CD8-positive, alpha-beta memory T cell (primary cell): ENCODE data around the gene BLOC1S1. TPM values are rescaled to one million over a fixed set of nuclear protein-coding genes. Genes with fewer than 3 reads are reported as not detected.

Experiments
- CTCF ChIA-PET: fragments of 350-600 bp; sonication (Branson Sonifier 250); formaldehyde crosslinking; loops from one replicate; lab custom pipeline; 2021; ENCODE audit warnings: antibody characterized with exemption; lab: Charles Lee
- POLR2A ChIA-PET: fragments of 350-600 bp; sonication (Branson Sonifier 250); formaldehyde crosslinking; loops from one replicate; lab custom pipeline; 2021; ENCODE audit warnings: antibody characterized with exemption; lab: Charles Lee
- DNase-seq, 5 donors: peaks; one replicate each; pipeline versions ENCODE4 v3.0.0 to v3.0.0-alpha.2; 2020 to 2022; ENCODE audit warnings: mixed read lengths in 1 of 5
- H3K27ac ChIP-seq: one replicate; pipeline ENCODE4 v1.7.0; 2013; ENCODE audit warnings: low read depth, mild to moderate bottlenecking, low read length, moderate library complexity
- H3K27me3 ChIP-seq: 2 replicates; pipeline ENCODE4 v1.7.0; 2013; ENCODE audit warnings: low read length, mild to moderate bottlenecking; ENCODE audit not compliant: insufficient read depth, poor library complexity, severe bottlenecking
- H3K36me3 ChIP-seq: 2 replicates; pipeline ENCODE4 v1.7.0; 2013; ENCODE audit warnings: mild to moderate bottlenecking, low read length, moderate library complexity; ENCODE audit not compliant: insufficient read depth
- H3K4me1 ChIP-seq: 2 replicates; pipeline ENCODE4 v1.7.0; 2013; ENCODE audit warnings: mild to moderate bottlenecking, low read length, moderate library complexity; ENCODE audit not compliant: insufficient read depth
- H3K4me3 ChIP-seq: 2 replicates; pipeline ENCODE4 v1.7.0; 2013; ENCODE audit warnings: mild to moderate bottlenecking, low read length
- H3K9me3 ChIP-seq: 2 replicates; pipeline ENCODE4 v1.7.0; 2013; ENCODE audit warnings: mild to moderate bottlenecking, low read length
- H3K27ac Mint-ChIP-seq, 8 donors: one replicate each; pipeline ENCODE4 v1.8.0; 2020 to 2021; ENCODE audit warnings: mixed read lengths in 8 of 8, mild to moderate bottlenecking in 6 of 8, inconsistent platforms in 3 of 8, moderate library complexity in 3 of 8
- H3K27me3 Mint-ChIP-seq, 2 donors: one replicate each; pipeline ENCODE4 v1.8.0; 2020 to 2021; ENCODE audit warnings: mixed read lengths in 2 of 2, mild to moderate bottlenecking in 1 of 2, moderate library complexity in 1 of 2
- H3K36me3 Mint-ChIP-seq, 3 donors: one replicate each; pipeline ENCODE4 v1.8.0; 2020 to 2021; ENCODE audit warnings: mixed read lengths in 3 of 3, inconsistent platforms in 1 of 3, mild to moderate bottlenecking in 1 of 3
- H3K4me1 Mint-ChIP-seq, 3 donors: one replicate each; pipeline ENCODE4 v1.8.0; 2020 to 2021; ENCODE audit warnings: mixed read lengths in 3 of 3, inconsistent platforms in 1 of 3, mild to moderate bottlenecking in 1 of 3
- H3K4me3 Mint-ChIP-seq, 7 donors: one replicate each; pipeline ENCODE4 v1.8.0; 2020 to 2021; ENCODE audit warnings: mixed read lengths in 7 of 7, mild to moderate bottlenecking in 6 of 7, moderate library complexity in 4 of 7, inconsistent platforms in 2 of 7
- H3K9me3 Mint-ChIP-seq, 5 donors: one replicate each; pipeline ENCODE4 v1.8.0; 2020 to 2022; ENCODE audit warnings: mixed read lengths in 5 of 5, mild to moderate bottlenecking in 3 of 5, moderate library complexity in 2 of 5, inconsistent platforms in 1 of 5
- polyA plus RNA-seq: library from polyadenylated mRNA; unstranded; fragments of 300-500 nt; fragmentation: Illumina TruSeq; gene quantifications from one replicate; pipeline ENCODE4 v1.2.3, GENCODE V29; 2021
- total RNA-seq, 2 experiments: library from RNA; stranded (reverse); gene quantifications; one replicate each; pipeline ENCODE4 v1.2.3, GENCODE V29; 2021

BLOC1S1 gene
- total and polyA plus RNA-seq, 3 experiments from 2014 or later = 90.2 to 110 (median 97.5) TPM

DNA sequence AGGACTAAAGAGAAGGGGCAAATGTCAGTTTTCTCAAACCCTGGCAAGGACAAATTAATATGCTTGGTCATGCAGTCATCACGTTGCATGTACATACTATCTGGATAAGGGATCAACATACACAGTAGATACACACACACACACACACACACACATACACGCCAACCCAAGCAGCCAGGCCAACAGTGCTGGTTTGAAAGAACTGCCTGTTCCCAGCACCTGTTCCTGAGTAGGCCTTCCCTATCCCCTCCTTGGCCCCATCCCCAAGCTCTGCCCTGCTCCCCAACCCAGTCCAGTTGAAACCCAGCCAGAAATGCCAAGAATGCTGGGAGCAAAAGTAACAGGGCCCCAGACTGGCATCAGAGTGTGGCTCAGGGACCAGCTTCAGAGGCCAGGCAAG, 12.6 kb upstream of the BLOC1S1 start:
- Mint-ChIP-seq H3K4me1 (peaks cover 10 to 13% (median 11%) of the 10 kb centered on the region in 3 donors), H3K4me3 (no peak overlapping the region), H3K27ac (no peak overlapping the region), H3K36me3 (peaks cover 0 to 2% (median 0%) of the 10 kb centered on the region in 3 donors), H3K9me3 (no peaks in the 10 kb centered on the region), H3K27me3 (peaks cover 13 to 26% of the 10 kb centered on the region in 2 donors)
- no peaks in the 10 kb centered on the region for H3K9me3 ChIP-seq
- H3K4me1 ChIP-seq = peaks cover 9% of the 10 kb centered on the region
- ChIA-PET POLR2A (no interaction called here), CTCF (no interaction called here)
- no peaks in the 10 kb centered on the region for H3K36me3 ChIP-seq
- peak in 1 of 5 donors; percentile 6 for DNase-seq
- H3K27me3 ChIP-seq = peaks cover 12% of the 10 kb centered on the region
- H3K27ac ChIP-seq = no peak overlapping the region
- no peak overlapping the region for H3K4me3 ChIP-seq

DNA sequence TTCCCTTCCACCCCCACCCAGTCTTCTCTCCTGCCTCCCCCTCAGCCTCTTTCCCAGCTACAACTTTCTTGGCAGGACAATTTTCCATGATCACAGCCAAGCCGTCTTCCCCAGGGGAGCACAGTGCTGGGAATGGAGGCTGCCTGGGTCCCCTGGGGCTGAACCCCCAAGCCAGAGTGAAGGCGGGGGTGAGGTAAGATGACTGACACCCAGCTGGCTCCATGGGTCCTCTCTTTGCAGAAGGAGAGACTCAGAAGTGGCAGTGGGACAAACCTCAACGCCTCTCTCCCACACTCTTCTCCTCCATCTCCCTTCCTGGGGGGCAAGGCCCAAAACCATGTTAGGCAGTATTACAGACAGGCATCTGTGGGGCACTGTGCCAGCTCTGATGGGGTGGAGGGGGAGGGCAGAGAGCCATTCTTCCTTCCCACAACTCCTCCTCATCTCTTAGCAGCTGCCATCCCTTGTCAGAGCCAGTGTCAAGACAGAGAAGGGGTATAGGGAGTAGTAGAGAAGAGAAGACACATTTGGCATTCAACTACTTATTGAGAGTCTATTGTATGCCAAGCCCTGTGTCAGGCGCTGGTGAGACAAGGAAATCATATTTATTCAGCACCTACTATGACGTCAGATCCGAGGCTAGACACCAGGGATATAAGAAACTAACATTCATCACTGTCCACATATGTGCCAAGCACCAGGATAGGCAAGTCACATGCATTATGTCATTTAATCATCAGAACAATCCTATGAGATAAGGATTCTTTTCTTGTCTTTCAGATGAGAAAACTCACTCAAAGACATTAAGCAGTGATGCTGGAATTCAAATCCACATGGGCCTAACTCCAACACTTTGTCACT, 11.7 kb upstream of the BLOC1S1 start:
- Histone ChIP-seq H3K27ac (no peak overlapping the region), H3K27me3 (peaks cover 12% of the 10 kb centered on the region), H3K36me3 (no peaks in the 10 kb centered on the region), H3K9me3 (no peaks in the 10 kb centered on the region), H3K4me3 (no peak overlapping the region), H3K4me1 (peaks cover 16% of the 10 kb centered on the region)
- Mint-ChIP-seq H3K4me3 (no peak overlapping the region), H3K27ac (peak overlapping the region in 1 of 8 donors; percentile 92), H3K4me1 (peaks cover 17 to 21% (median 19%) of the 10 kb centered on the region in 3 donors), H3K27me3 (peaks cover 19 to 29% of the 10 kb centered on the region in 2 donors), H3K9me3 (no peaks in the 10 kb centered on the region), H3K36me3 (peaks cover 0 to 2% (median 0%) of the 10 kb centered on the region in 3 donors)
- DNase-seq = no peak
- CTCF ChIA-PET = interaction anchor here (1.1 kb wide), 1 partner anchor 48 kb away, joined by 3 read pairs; no protein-coding TSS in a partner anchor
- POLR2A ChIA-PET = no interaction called here

DNA sequence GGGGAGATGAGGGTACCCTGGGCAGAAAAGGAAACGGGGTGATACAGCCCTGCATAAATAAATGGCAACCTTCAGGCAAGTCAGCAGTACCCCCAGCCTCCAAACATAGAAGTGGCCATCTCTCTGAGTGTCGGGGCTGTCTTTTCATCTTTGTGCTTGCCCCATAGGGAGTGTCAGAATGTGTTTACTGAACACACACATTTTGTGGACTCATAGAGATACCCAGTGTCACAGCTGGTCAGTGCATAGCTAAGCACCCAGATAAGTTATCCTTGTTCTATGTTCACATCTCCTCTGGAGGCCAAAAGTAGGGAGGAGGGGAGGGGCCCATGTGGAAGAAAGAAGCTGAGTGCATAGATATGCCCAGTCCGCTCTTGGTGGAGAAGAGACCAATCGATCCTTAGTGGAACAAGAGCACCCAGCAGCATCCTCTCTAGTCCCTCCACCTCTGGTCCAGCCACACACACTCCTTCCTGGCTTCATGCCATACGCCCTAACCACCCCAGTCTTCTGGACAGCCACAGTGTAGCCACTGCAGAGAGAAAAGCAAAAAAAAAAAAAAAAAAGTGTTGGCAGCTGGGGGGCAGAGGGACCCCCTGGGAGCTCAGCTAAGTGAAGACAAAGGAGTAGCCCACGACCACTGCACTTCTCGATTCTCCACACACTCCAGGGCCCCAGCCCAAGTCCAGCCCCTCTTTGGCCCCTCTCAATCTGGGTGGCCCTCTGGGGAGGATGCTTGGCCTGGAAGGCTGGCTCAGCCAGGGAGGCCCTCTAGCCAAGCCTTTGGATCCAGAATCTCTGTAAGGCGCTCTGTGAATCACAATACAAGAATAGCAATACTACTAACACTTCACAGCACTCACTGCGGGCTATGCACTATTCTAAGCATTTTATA, 10.8 kb upstream of the BLOC1S1 start:
- H3K4me1 ChIP-seq = peaks cover 16% of the 10 kb centered on the region
- peaks cover 18 to 22% (median 20%) of the 10 kb centered on the region in 3 donors for H3K4me1 Mint-ChIP-seq
- CTCF ChIA-PET = interaction anchor here (1.0 to 1.3 kb wide), 3 partner anchors 49 to 125 kb away, joined by 3 to 5 read pairs (median 4); partner anchors contain the start of gene DNAJC14
- H3K27me3 Mint-ChIP-seq = peaks cover 25 to 27% of the 10 kb centered on the region in 2 donors
- no peak overlapping the region for H3K27ac ChIP-seq
- no peaks in the 10 kb centered on the region for H3K9me3 Mint-ChIP-seq
- H3K9me3 ChIP-seq = no peaks in the 10 kb centered on the region
- H3K4me3 ChIP-seq = no peak overlapping the region
- peak overlapping the region in 1 of 8 donors; percentile 18 for H3K27ac Mint-ChIP-seq
- no peaks in the 10 kb centered on the region for H3K36me3 Mint-ChIP-seq
- no peaks in the 10 kb centered on the region for H3K36me3 ChIP-seq
- H3K27me3 ChIP-seq = peaks cover 12% of the 10 kb centered on the region
- H3K4me3 Mint-ChIP-seq = no peak overlapping the region
- DNase-seq = peak in 1 of 5 donors; percentile 14
- POLR2A ChIA-PET = no interaction called here

DNA sequence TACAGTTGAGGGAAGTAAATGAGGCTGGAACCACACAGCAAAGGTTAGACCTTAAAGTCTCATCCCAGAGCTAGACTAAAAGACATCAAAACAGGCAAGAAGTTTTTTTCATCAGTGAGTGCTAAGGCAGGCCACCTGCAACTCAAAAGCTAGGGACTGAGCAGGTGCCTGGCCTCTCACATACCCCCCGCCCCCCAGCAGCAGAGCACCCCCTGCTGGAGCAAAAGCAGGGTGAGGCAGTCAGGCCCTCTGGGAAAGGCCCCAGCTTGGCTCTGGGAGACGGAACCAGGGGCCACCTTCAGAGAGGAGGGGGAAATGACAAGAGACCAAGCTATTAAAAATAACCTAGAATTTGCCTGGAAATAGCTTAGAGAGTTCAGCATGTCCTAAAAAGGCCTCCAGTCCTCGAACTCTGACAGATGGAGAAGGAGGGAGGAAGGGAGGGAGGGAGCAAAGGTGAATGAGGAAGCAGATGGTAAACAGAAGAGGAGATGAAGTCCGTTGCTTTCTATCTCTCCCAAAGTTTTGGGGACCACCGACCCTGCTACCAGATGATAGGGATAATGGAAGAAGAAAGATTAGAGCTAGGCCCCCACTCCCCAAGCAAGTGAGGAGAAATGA, 10.0 kb upstream of the BLOC1S1 start:
- H3K27me3 ChIP-seq = peaks cover 12% of the 10 kb centered on the region
- peaks cover 25 to 29% of the 10 kb centered on the region in 2 donors for H3K27me3 Mint-ChIP-seq
- ChIA-PET CTCF (interaction anchor here (1.0 to 1.3 kb wide), 3 partner anchors 60 to 124 kb away, joined by 4 to 5 read pairs (median 4); partner anchors contain the start of gene DNAJC14), POLR2A (interaction anchor here (1.0 kb wide), 1 partner anchor 10 kb away, joined by 3 read pairs; no protein-coding TSS in a partner anchor)
- H3K4me1 Mint-ChIP-seq = peaks cover 18 to 22% (median 20%) of the 10 kb centered on the region in 3 donors
- H3K27ac Mint-ChIP-seq = no peak overlapping the region
- H3K27ac ChIP-seq = no peak overlapping the region
- no peaks in the 10 kb centered on the region for H3K9me3 Mint-ChIP-seq
- H3K36me3 Mint-ChIP-seq = no peaks in the 10 kb centered on the region
- no peak overlapping the region for H3K4me3 ChIP-seq
- H3K9me3 ChIP-seq = no peaks in the 10 kb centered on the region
- H3K4me3 Mint-ChIP-seq = peak overlapping the region in 5 of 7 donors; percentile 34 to 61 (median 54)
- no peaks in the 10 kb centered on the region for H3K36me3 ChIP-seq
- DNase-seq = peak in 1 of 5 donors; percentile 47
- peaks cover 16% of the 10 kb centered on the region for H3K4me1 ChIP-seq

DNA sequence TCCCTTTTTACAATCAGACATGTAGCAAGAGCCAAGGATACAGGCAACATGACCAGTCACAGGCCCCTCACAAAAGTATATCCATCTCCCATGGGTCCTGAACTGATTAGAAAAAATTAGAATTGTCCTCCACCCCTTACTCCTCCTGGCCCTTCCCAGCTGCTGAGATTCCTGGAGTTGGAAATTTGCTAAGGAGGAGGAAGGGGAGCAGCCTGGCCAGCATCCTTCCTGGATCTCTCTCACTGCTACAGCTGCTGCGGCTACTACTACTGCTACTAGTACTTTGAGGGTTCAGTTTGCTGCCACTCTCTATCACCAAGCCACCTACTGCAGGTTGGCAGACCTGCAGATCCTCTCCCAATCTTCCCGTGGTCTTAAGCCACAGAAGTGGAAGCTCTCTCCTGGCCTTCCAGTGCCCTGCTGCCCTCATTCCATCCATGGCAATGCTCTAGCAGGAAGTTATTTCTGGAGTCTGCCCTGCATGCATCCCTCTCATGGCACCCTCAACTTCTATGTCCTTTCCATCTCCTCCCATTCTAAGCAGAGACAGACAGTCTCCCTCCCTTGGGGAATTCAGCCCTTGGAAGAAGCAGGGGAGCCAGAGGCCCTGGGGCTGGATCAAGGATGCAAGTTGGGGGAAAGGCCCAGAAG, 9.2 kb upstream of the BLOC1S1 start:
- Mint-ChIP-seq H3K9me3 (no peaks in the 10 kb centered on the region), H3K27me3 (peaks cover 25 to 29% of the 10 kb centered on the region in 2 donors), H3K27ac (peak overlapping the region in 2 of 8 donors; percentile 24 to 93), H3K4me3 (peak overlapping the region; percentile 67 to 93 (median 74)), H3K4me1 (peaks cover 18 to 22% (median 20%) of the 10 kb centered on the region in 3 donors), H3K36me3 (no peaks in the 10 kb centered on the region)
- Histone ChIP-seq H3K36me3 (no peaks in the 10 kb centered on the region), H3K27me3 (peaks cover 12% of the 10 kb centered on the region), H3K4me3 (no peak overlapping the region), H3K4me1 (peaks cover 16% of the 10 kb centered on the region), H3K9me3 (no peaks in the 10 kb centered on the region), H3K27ac (no peak overlapping the region)
- CTCF ChIA-PET = interaction anchor here (1.1 to 1.4 kb wide), 4 partner anchors 18 to 123 kb away, joined by 4 to 5 read pairs (median 4); partner anchors contain the start of gene DNAJC14
- no peak for DNase-seq
- POLR2A ChIA-PET = interaction anchor here (1.0 kb wide), 1 partner anchor 9 kb away, joined by 3 read pairs; no protein-coding TSS in a partner anchor

DNA sequence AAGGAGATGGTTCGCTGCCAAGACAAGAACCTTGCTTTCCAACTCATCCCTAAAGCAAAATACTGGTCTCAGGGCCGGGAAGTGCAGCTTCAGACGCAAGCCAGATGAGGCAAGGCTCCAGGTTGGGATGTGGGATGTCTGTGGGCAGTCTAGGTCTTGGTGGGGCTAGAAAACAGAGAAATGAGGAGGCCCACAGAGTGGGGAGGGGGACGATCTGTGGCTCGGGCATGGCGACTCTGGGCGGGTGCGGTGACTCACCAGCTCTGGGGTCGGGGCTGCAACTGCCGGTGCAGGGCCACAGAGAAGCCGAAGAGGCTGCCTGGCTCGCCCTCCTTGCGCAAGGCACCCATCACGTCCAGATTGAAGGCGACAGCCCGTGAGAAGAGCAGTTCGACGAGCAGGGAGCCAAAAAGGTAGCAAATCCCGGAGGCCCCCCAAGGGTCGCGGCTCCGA, 8.6 kb upstream of the BLOC1S1 start:
- H3K27me3 Mint-ChIP-seq = peaks cover 25 to 29% of the 10 kb centered on the region in 2 donors
- ChIA-PET POLR2A (no interaction called here), CTCF (interaction anchor here (1.1 to 1.4 kb wide), 3 partner anchors 17 to 61 kb away, joined by 4 to 5 read pairs (median 4); no protein-coding TSS in a partner anchor)
- H3K27ac Mint-ChIP-seq = peak overlapping the region in 2 of 8 donors; percentile 24 to 81
- no peaks in the 10 kb centered on the region for H3K36me3 Mint-ChIP-seq
- DNase-seq = no peak
- Histone ChIP-seq H3K27ac (no peak overlapping the region), H3K36me3 (no peaks in the 10 kb centered on the region), H3K27me3 (peaks cover 12% of the 10 kb centered on the region), H3K4me3 (no peak overlapping the region), H3K4me1 (peaks cover 16% of the 10 kb centered on the region), H3K9me3 (no peaks in the 10 kb centered on the region)
- peaks cover 18 to 22% (median 20%) of the 10 kb centered on the region in 3 donors for H3K4me1 Mint-ChIP-seq
- H3K9me3 Mint-ChIP-seq = no peaks in the 10 kb centered on the region
- H3K4me3 Mint-ChIP-seq = peak overlapping the region; percentile 67 to 93 (median 74)
